Activated T-helper 2 cell treated with anti-CD3 and anti-CD28 coated beads, Interferon-gamma antibody, Interleukin-2, Interleukin-4, amounts not matched to agents 10 μg/mL and 5 μg/mL and 100 μg/mL, durations not matched to agents 14 hours and 24 hours and 36 hours (primary cell): Measurements from ENCODE around the gene PDZRN3. TPM values are rescaled to one million over a fixed set of nuclear protein-coding genes. Genes with fewer than 3 reads are reported as not detected.

Source experiments
- DNase-seq: peaks from one replicate; pipeline ENCODE4 v3.0.0; 2021; ENCODE audit warnings: low spot score
- H3K27ac Mint-ChIP-seq: one replicate; pipeline ENCODE4 v1.8.0; 2021; ENCODE audit warnings: mixed read lengths
- H3K27me3 Mint-ChIP-seq: one replicate; pipeline ENCODE4 v1.8.0; 2021; ENCODE audit warnings: low read depth, mixed read lengths
- H3K36me3 Mint-ChIP-seq: one replicate; pipeline ENCODE4 v1.8.0; 2021; ENCODE audit warnings: low read depth, mixed read lengths
- H3K4me1 Mint-ChIP-seq: one replicate; pipeline ENCODE4 v1.8.0; 2021; ENCODE audit warnings: low read depth, mixed read lengths
- H3K4me3 Mint-ChIP-seq: one replicate; pipeline ENCODE4 v1.8.0; 2021; ENCODE audit warnings: low read depth, mild to moderate bottlenecking, moderate library complexity, mixed read lengths
- H3K9me3 Mint-ChIP-seq: one replicate; pipeline ENCODE4 v1.8.0; 2021; ENCODE audit warnings: mixed read lengths
- intact Hi-C: fragments of 100-400 bp; cut with micrococcal nuclease; formaldehyde crosslinking; loops from one replicate; pipeline ENCODE4 v1.15.1; 2023
- total RNA-seq: library from RNA; stranded (reverse); gene quantifications from 2 replicates; pipeline ENCODE4 v1.2.3, GENCODE V29; 2022

PDZRN3 gene
- total RNA-seq, 1 donor from 2014 or later, result not detected

- no peaks in the 10 kb centered on the region for H3K9me3 Mint-ChIP-seq
- H3K27me3 Mint-ChIP-seq, result no peaks in the 10 kb centered on the region
- intact Hi-C loops, result no loop called here
- H3K27ac Mint-ChIP-seq, result no peak overlapping the region
- no peaks in the 10 kb centered on the region for H3K4me1 Mint-ChIP-seq
- H3K36me3 Mint-ChIP-seq, result no peaks in the 10 kb centered on the region
- H3K4me3 Mint-ChIP-seq, result no peak overlapping the region
- DNase-seq, result no peak
Measured at GRCh38 chr3:73341272-73341935, 283.3 kb downstream of the PDZRN3 start.

- no peaks in the 10 kb centered on the region for H3K36me3 Mint-ChIP-seq
- H3K27me3 Mint-ChIP-seq, result no peaks in the 10 kb centered on the region
- H3K4me1 Mint-ChIP-seq, result no peaks in the 10 kb centered on the region
- intact Hi-C loops, result no loop called here
- no peak overlapping the region for H3K4me3 Mint-ChIP-seq
- no peaks in the 10 kb centered on the region for H3K9me3 Mint-ChIP-seq
- no peak overlapping the region for H3K27ac Mint-ChIP-seq
- DNase-seq, result no peak
Measured at GRCh38 chr3:73332558-73332957, 292.2 kb downstream of the PDZRN3 start.
